Measurements from ENCODE around the gene RAMP2. TPM values are rescaled to one million over a fixed set of nuclear protein-coding genes. Genes with fewer than 3 reads are reported as not detected.
A peak's percentile ranks its signal among the peaks of the same experiment; 100 is the strongest.

Gene RAMP2
- total RNA-seq, 5 donors from 2014 or later (not counting 1 experiment from before 2014, with no cell fraction given), result not detected

GRCh38 chr17:42774066-42774745, 13.2 kb downstream of the RAMP2 start:
- DNase-seq (no peak), ATAC-seq (replicated peaks in 1 of 4) (no peak)
- WGBS (ENCODE audit: insufficient coverage), result 80% methylated on average over 1 of the region's 3 CpGs
- peaks cover 30% of the 10 kb centered on the region for H3K36me3 Mint-ChIP-seq
- peaks cover 25 to 32% (median 29%) of the 10 kb centered on the region in 3 donors for H3K4me1 Mint-ChIP-seq
- peaks cover 0 to under 1% of the 10 kb centered on the region in 2 donors for H3K27me3 Mint-ChIP-seq
- H3K27me3 ChIP-seq (replicated peaks in 1 of 2; ENCODE audit: control insufficient read depth in 2 of 2, extremely low read depth in 1 of 2, insufficient read depth in 2 of 2, low read length in 1 of 2), result no peaks in the 10 kb centered on the region
- POLR2A ChIA-PET, result interaction anchor here in 1 of 2 donors (0.6 to 0.9 kb wide), 2 partner anchors 50 to 164 kb away, joined by 3 to 4 read pairs; partner anchors contain the start of genes BECN1 and TUBG1
- no peaks in the 10 kb centered on the region for H3K9me3 Mint-ChIP-seq
- CTCF ChIA-PET, result interaction anchor here (0.5 to 2.3 kb wide), 9 partner anchors 11 to 710 kb away, joined by 3 to 10 read pairs (median 4); partner anchors contain the start of genes BECN1 (in 2 of the 2), BRCA1 (in 1 of the 2), DHX8 (in 1 of the 2) and RPL27 (in 1 of the 2)
- H3K27ac Mint-ChIP-seq, result peak overlapping the region; percentile 97 to 98
- peaks cover 22 to 34% of the 10 kb centered on the region in 2 donors for H3K36me3 ChIP-seq (ENCODE audit: control insufficient read depth in 2 of 2, extremely low read depth in 1 of 2, insufficient read depth in 1 of 2, low read length in 1 of 2)
- H3K4me3 ChIP-seq (ENCODE audit: control insufficient read depth in 1 of 2, extremely low read depth in 1 of 2, low read length in 1 of 2), result peak overlapping the region in 1 of 2 donors; percentile 91
- H3K27ac ChIP-seq (ENCODE audit: low read length), result no peak overlapping the region
- no peaks in the 10 kb centered on the region for H3K9me3 ChIP-seq
- peaks cover 2 to 18% of the 10 kb centered on the region in 2 experiments for H3K4me1 ChIP-seq (ENCODE audit: control insufficient read depth in 1 of 2, extremely low read depth in 1 of 2, insufficient read depth in 2 of 2, low read length in 2 of 2)
- H3K4me3 Mint-ChIP-seq, result peak overlapping the region; percentile 98 to 99 (median 98)

GRCh38 chr17:42775534-42776098, 14.6 kb downstream of the RAMP2 start:
- Mint-ChIP-seq H3K4me1 (peaks cover 29 to 40% (median 33%) of the 10 kb centered on the region in 3 donors), H3K9me3 (no peaks in the 10 kb centered on the region), H3K27ac (no peak overlapping the region), H3K27me3 (peaks cover 4 to 8% of the 10 kb centered on the region in 2 donors), H3K4me3 (peak overlapping the region in 1 of 3 donors; percentile 98), H3K36me3 (peaks cover 38% of the 10 kb centered on the region)
- 100% methylated on average over 2 of the region's 3 CpGs for WGBS (ENCODE audit: insufficient coverage)
- no peaks in the 10 kb centered on the region for H3K9me3 ChIP-seq
- ChIA-PET CTCF (no interaction called here), POLR2A (no interaction called here)
- DNase-seq (no peak), ATAC-seq (replicated peaks in 1 of 4) (no peak)
- no peak overlapping the region for H3K27ac ChIP-seq (ENCODE audit: low read length)
- peaks cover 0 to 10% of the 10 kb centered on the region in 2 experiments for H3K27me3 ChIP-seq (replicated peaks in 1 of 2; ENCODE audit: control insufficient read depth in 2 of 2, extremely low read depth in 1 of 2, insufficient read depth in 2 of 2, low read length in 1 of 2)
- peaks cover 28 to 41% of the 10 kb centered on the region in 2 donors for H3K36me3 ChIP-seq (ENCODE audit: control insufficient read depth in 2 of 2, extremely low read depth in 1 of 2, insufficient read depth in 1 of 2, low read length in 1 of 2)
- H3K4me3 ChIP-seq (ENCODE audit: control insufficient read depth in 1 of 2, extremely low read depth in 1 of 2, low read length in 1 of 2), result no peak overlapping the region
- H3K4me1 ChIP-seq (ENCODE audit: control insufficient read depth in 1 of 2, extremely low read depth in 1 of 2, insufficient read depth in 2 of 2, low read length in 2 of 2), result peaks cover 2 to 26% of the 10 kb centered on the region in 2 experiments

- no peak overlapping the region for H3K27ac ChIP-seq (ENCODE audit: low read length)
- Mint-ChIP-seq H3K9me3 (no peaks in the 10 kb centered on the region), H3K27ac (no peak overlapping the region), H3K27me3 (peaks cover 22 to 30% of the 10 kb centered on the region in 2 donors), H3K4me1 (peaks cover 30 to 36% (median 31%) of the 10 kb centered on the region in 3 donors), H3K4me3 (no peak overlapping the region), H3K36me3 (peaks cover 38% of the 10 kb centered on the region)
- H3K9me3 ChIP-seq, result no peaks in the 10 kb centered on the region
- WGBS (ENCODE audit: insufficient coverage), result 94% methylated on average over 3 of the region's 5 CpGs
- peaks cover 14 to 39% of the 10 kb centered on the region in 2 experiments for H3K27me3 ChIP-seq (replicated peaks in 1 of 2; ENCODE audit: control insufficient read depth in 2 of 2, extremely low read depth in 1 of 2, insufficient read depth in 2 of 2, low read length in 1 of 2)
- H3K36me3 ChIP-seq (ENCODE audit: control insufficient read depth in 2 of 2, extremely low read depth in 1 of 2, insufficient read depth in 1 of 2, low read length in 1 of 2), result peaks cover 28 to 41% of the 10 kb centered on the region in 2 donors
- DNase-seq (no peak), ATAC-seq (replicated peaks in 1 of 4) (no peak)
- H3K4me1 ChIP-seq (ENCODE audit: control insufficient read depth in 1 of 2, extremely low read depth in 1 of 2, insufficient read depth in 2 of 2, low read length in 2 of 2), result peaks cover 2 to 29% of the 10 kb centered on the region in 2 experiments
- H3K4me3 ChIP-seq (ENCODE audit: control insufficient read depth in 1 of 2, extremely low read depth in 1 of 2, low read length in 1 of 2), result no peak overlapping the region
- POLR2A ChIA-PET, result no interaction called here
- CTCF ChIA-PET, result no interaction called here
Observed at GRCh38 chr17:42778570-42778969, 17.5 kb downstream of the RAMP2 start.

GRCh38 chr17:42779304-42779935, 18.4 kb downstream of the RAMP2 start:
- ChIA-PET CTCF (no interaction called here), POLR2A (no interaction called here)
- H3K36me3 ChIP-seq (ENCODE audit: control insufficient read depth in 2 of 2, extremely low read depth in 1 of 2, insufficient read depth in 1 of 2, low read length in 1 of 2), result peaks cover 28 to 41% of the 10 kb centered on the region in 2 donors
- no peak overlapping the region for H3K27ac ChIP-seq (ENCODE audit: low read length)
- H3K27me3 Mint-ChIP-seq, result peaks cover 29 to 39% of the 10 kb centered on the region in 2 donors
- H3K4me3 Mint-ChIP-seq, result peak overlapping the region in 2 of 3 donors; percentile 17 to 47
- ATAC-seq (replicated peaks in 1 of 4) (no peak), DNase-seq (no peak)
- no peak overlapping the region for H3K4me3 ChIP-seq (ENCODE audit: control insufficient read depth in 1 of 2, extremely low read depth in 1 of 2, low read length in 1 of 2)
- H3K4me1 Mint-ChIP-seq, result peaks cover 28 to 35% (median 31%) of the 10 kb centered on the region in 3 donors
- no peaks in the 10 kb centered on the region for H3K9me3 ChIP-seq
- peaks cover 38% of the 10 kb centered on the region for H3K36me3 Mint-ChIP-seq
- peaks cover 0 to 28% of the 10 kb centered on the region in 2 experiments for H3K4me1 ChIP-seq (ENCODE audit: control insufficient read depth in 1 of 2, extremely low read depth in 1 of 2, insufficient read depth in 2 of 2, low read length in 2 of 2)
- peaks cover 19 to 48% of the 10 kb centered on the region in 2 experiments for H3K27me3 ChIP-seq (replicated peaks in 1 of 2; ENCODE audit: control insufficient read depth in 2 of 2, extremely low read depth in 1 of 2, insufficient read depth in 2 of 2, low read length in 1 of 2)
- peak overlapping the region in 1 of 2 donors; percentile 43 for H3K27ac Mint-ChIP-seq
- WGBS (ENCODE audit: insufficient coverage), result 100% methylated on average over 1 of the region's 3 CpGs
- no peaks in the 10 kb centered on the region for H3K9me3 Mint-ChIP-seq

- Histone ChIP-seq H3K4me3 (ENCODE audit: control insufficient read depth in 1 of 2, extremely low read depth in 1 of 2, low read length in 1 of 2) (no peak within 1 kb of the TSS), H3K4me1 (ENCODE audit: control insufficient read depth in 1 of 2, extremely low read depth in 1 of 2, insufficient read depth in 2 of 2, low read length in 2 of 2) (peaks cover 0 to 36% of the 10 kb centered on the region in 2 experiments), H3K36me3 (ENCODE audit: control insufficient read depth in 2 of 2, extremely low read depth in 1 of 2, insufficient read depth in 1 of 2, low read length in 1 of 2) (peaks cover 28 to 41% of the 10 kb centered on the region in 2 donors), H3K9me3 (no peaks in the 10 kb centered on the region), H3K27me3 (replicated peaks in 1 of 2; ENCODE audit: control insufficient read depth in 2 of 2, extremely low read depth in 1 of 2, insufficient read depth in 2 of 2, low read length in 1 of 2) (peaks cover 19 to 56% of the 10 kb centered on the region in 2 experiments), H3K27ac (ENCODE audit: low read length) (no peak within 1 kb of the TSS)
- H3K4me3 Mint-ChIP-seq, result peak within 1 kb of the TSS; percentile 13 to 47 (median 21)
- no peaks in the 10 kb centered on the region for H3K9me3 Mint-ChIP-seq
- ChIA-PET CTCF (no interaction called here), POLR2A (interaction anchor here in 1 of 2 donors (0.5 kb wide), 1 partner anchor 70 kb away, joined by 5 read pairs; no protein-coding TSS in a partner anchor)
- H3K4me1 Mint-ChIP-seq, result peaks cover 32 to 37% (median 33%) of the 10 kb centered on the region in 3 donors
- DNase-seq (no peak), ATAC-seq (replicated peaks in 1 of 4) (peak in 3 of 4 experiments; percentile 18 to 29 (median 22))
- WGBS (ENCODE audit: insufficient coverage), result 15% methylated on average over 55 of the region's 65 CpGs
- peaks cover 36 to 46% of the 10 kb centered on the region in 2 donors for H3K27me3 Mint-ChIP-seq
- H3K36me3 Mint-ChIP-seq, result peaks cover 34% of the 10 kb centered on the region
- H3K27ac Mint-ChIP-seq, result peak within 1 kb of the TSS in 1 of 2 donors; percentile 43
Observed at GRCh38 chr17:42779936-42780850, 19.2 kb downstream of the RAMP2 start, which contains the start of gene WNK4. Gene WNK4, plus strand, starts transcription at chr17:42780610. Its CDS starts 89 bp downstream, at chr17:42780699.
